ENCODE measurements around the gene SYNGR3. TPM values are rescaled to one million over a fixed set of nuclear protein-coding genes. Genes with fewer than 3 reads are reported as not detected.

The SYNGR3 gene
- total RNA-seq, 2 experiments from 2014 or later = 5.4 to 7.2 TPM

DNA sequence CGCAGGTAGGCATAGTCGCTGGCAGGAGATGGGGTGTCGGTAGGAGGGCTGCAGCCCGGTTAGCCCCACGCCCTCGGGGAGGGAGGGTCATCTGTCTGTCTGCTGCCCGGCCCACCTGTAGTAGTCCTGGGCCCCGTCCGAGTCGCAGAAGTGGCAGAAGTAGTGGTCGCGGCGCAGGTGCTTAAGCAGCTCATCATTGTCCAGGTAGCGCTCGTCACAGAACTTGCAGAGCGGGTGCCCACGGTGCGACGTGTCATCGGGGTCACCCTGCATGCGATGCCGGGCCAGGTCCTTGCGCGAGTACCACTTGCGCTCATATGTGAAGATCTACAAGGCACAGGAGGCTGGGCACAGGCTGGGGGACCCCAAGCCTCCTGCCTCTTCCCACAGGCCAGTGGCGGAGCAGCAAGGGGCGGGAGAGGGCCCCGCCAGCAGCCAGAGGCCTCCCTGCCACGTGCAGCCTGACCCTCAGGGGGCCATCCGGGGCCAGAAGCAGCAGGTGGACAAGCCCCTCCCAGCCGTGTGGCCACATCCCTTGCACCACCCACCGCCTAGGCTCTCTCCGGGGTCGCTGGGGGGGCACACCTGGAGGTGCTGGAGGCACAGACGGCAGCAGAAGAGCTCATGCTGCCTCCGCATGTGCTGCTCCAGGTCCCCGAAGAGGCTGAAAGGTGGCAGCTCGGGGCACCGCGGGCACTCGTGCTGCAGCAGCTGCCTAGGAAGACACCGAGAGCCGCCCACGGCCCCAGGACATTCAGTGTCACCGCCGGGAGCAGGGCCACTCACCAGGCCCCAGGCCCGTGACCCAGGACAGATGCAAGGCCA lies 12.8 kb downstream of the SYNGR3 start:
- H3K4me1 Mint-ChIP-seq (ENCODE audit: low read depth) = peaks cover 26% of the 10 kb centered on the region
- H3K4me3 Mint-ChIP-seq = no peak overlapping the region
- H3K27ac Mint-ChIP-seq = no peak overlapping the region
- intact Hi-C loops (cut with micrococcal nuclease) = no loop called here
- POLR2A ChIA-PET = interaction anchor here (0.9 to 1.9 kb wide), 4 partner anchors 9 to 152 kb away, joined by 3 to 7 read pairs (median 4); partner anchors contain the start of genes RPS2 and TRAF7
- CTCF ChIA-PET = interaction anchor here (1.0 to 4.6 kb wide), 7 partner anchors 7 to 151 kb away, joined by 3 to 34 read pairs (median 12); partner anchors contain the start of genes NPW and PKD1
- H3K9me3 Mint-ChIP-seq = no peaks in the 10 kb centered on the region
- H3K27me3 Mint-ChIP-seq = no peaks in the 10 kb centered on the region
- TF ChIP-seq, protein P1, sequence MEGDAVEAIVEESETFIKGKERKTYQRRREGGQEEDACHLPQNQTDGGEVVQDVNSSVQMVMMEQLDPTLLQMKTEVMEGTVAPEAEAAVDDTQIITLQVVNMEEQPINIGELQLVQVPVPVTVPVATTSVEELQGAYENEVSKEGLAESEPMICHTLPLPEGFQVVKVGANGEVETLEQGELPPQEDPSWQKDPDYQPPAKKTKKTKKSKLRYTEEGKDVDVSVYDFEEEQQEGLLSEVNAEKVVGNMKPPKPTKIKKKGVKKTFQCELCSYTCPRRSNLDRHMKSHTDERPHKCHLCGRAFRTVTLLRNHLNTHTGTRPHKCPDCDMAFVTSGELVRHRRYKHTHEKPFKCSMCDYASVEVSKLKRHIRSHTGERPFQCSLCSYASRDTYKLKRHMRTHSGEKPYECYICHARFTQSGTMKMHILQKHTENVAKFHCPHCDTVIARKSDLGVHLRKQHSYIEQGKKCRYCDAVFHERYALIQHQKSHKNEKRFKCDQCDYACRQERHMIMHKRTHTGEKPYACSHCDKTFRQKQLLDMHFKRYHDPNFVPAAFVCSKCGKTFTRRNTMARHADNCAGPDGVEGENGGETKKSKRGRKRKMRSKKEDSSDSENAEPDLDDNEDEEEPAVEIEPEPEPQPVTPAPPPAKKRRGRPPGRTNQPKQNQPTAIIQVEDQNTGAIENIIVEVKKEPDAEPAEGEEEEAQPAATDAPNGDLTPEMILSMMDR (IDR thresholded peaks at IDR 0.05) = no peak
- no peak for ATAC-seq
- peaks cover 35% of the 10 kb centered on the region for H3K36me3 Mint-ChIP-seq (ENCODE audit: low read depth)
- DNase-seq = no peak

DNA sequence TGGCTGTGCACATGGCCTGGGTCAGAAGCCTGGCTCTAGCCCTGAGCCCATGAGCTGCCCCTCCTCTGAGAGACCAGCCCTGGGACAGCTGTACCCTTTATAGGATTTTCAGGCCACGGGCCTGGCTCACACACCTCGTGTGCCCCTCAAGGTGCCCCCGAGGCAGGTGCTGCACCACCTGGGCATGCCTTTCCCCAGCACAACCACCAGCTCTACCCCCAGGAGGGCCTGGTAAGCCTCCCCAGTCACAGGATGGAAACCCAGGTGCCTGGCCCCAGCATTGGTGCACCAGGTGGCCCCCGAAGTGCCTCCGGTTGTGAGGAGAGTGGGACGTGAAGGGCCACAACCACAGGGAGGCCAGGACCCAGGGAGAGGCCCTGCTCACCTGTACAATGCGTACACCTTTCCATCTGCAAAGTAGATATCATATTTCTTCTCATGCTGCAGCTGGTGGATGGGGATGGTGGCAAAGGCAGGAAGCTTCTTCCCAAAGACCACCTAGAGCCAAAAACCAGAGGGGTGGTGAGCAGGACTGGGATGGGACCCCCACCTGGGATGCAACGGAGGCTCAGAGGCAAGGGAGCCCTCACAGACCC lies 13.6 kb downstream of the SYNGR3 start:
- no peak overlapping the region for H3K27ac Mint-ChIP-seq
- H3K9me3 Mint-ChIP-seq = no peaks in the 10 kb centered on the region
- POLR2A ChIA-PET = interaction anchor here (0.7 to 1.9 kb wide), 7 partner anchors 10 to 249 kb away, joined by 3 to 7 read pairs (median 3); partner anchors contain the start of genes NDUFB10, RPS2 and TRAF7
- H3K27me3 Mint-ChIP-seq = no peaks in the 10 kb centered on the region
- no peak overlapping the region for H3K4me3 Mint-ChIP-seq
- DNase-seq (no peak), ATAC-seq (no peak)
- intact Hi-C loops (cut with micrococcal nuclease) = no loop called here
- TF ChIP-seq, protein P1 (IDR thresholded peaks at IDR 0.05) = no peak
- CTCF ChIA-PET = interaction anchor here (1.0 to 4.6 kb wide), 13 partner anchors 8 to 150 kb away, joined by 3 to 34 read pairs (median 6); partner anchors contain the start of genes NPW and PKD1
- H3K4me1 Mint-ChIP-seq (ENCODE audit: low read depth) = peaks cover 32% of the 10 kb centered on the region
- peaks cover 37% of the 10 kb centered on the region for H3K36me3 Mint-ChIP-seq (ENCODE audit: low read depth)

DNA sequence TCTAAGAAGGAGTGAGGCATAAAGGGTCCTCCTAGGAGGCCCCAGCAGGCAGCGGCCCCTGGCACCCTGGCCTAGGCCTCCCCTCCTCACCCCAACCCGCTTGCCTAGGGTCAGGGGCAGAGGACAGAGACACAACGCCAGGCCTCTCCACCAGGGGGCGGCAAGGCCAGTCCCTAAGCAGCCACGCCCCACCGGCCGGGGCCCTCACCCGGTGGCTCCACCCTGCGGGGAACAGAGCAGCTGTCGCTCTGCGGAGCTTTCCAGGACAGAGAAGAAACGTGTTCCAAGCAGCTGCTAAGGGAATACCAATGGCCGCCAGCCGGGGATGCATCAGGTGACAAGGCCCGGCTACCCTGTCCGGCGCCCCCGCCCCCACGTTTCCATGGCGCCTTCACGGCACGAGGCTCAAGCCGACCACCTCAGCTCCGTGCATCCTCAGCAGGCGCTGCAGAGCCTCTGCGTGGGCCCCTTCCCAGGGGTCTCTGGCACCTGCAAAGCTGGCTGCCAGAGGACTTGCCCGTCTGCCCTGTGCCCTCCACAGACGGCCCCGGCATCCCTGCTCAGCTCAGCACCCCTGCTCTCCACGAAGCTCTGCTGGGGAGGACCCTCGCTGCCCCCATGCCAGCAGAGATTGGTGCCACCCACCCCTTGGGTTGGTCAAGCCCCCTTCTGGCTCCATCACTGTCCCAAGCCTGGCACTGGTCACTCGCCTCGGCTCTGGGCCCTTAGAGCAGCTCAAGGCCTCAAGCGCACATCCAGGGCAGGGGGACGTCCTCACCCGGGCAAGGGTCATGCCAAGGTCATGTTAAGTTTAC lies 14.3 kb downstream of the SYNGR3 start:
- no peak overlapping the region for H3K4me3 Mint-ChIP-seq
- ATAC-seq (peak; percentile 96), DNase-seq (peak; percentile 94)
- H3K4me1 Mint-ChIP-seq (ENCODE audit: low read depth) = peaks cover 37% of the 10 kb centered on the region
- TF ChIP-seq, protein P1 (IDR thresholded peaks at IDR 0.05) = peak; percentile 95
- ChIA-PET POLR2A (interaction anchor here (0.7 to 1.9 kb wide), 10 partner anchors 11 to 248 kb away, joined by 3 to 7 read pairs (median 4); partner anchors contain the start of genes GFER, NDUFB10, NPW and RPS2), CTCF (interaction anchor here (0.6 to 4.6 kb wide), 26 partner anchors 8 to 201 kb away, joined by 3 to 34 read pairs (median 3); partner anchors contain the start of genes GFER, NPW, NTHL1 and PKD1)
- no peaks in the 10 kb centered on the region for H3K9me3 Mint-ChIP-seq
- no peaks in the 10 kb centered on the region for H3K27me3 Mint-ChIP-seq
- no peak overlapping the region for H3K27ac Mint-ChIP-seq
- H3K36me3 Mint-ChIP-seq (ENCODE audit: low read depth) = peaks cover 43% of the 10 kb centered on the region
- intact Hi-C loops (cut with micrococcal nuclease) = no loop called here

DNA sequence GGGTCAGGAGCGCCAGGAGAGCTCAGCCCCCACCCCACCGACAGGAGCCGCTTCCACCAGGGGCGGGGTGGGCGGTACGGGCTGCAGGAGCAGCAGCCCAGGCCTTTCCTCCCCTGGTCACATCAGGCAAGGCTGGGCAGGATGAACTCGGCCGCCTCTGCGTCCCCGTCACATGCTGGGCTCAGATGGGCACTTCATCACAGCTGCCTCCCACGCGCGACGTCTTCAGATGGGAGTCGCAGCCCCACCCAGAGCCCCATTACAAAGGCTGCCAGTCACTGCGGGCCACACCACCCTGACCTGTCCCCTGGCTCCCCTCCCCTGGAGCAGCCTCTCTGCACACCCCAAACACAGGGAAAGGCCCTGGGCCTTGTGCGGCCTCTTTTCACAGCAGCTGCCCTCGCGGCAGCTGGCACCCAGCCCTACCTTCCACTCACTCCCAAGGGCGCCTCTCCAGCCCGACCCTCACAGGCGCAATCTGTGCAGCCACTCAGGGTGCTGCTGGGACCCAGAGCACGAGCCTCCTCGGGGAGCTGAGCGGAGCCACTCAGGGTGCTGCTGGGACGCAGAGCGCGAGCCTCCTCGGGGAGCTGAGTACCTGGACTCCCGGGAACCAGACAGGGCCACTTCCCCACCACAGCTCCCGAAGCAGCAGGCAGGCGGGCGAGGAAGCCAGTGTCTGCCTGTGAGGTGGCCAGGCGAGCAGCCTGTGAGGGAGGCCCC lies 15.2 kb downstream of the SYNGR3 start:
- intact Hi-C loops (cut with micrococcal nuclease) = no loop called here
- H3K27ac Mint-ChIP-seq = no peak overlapping the region

More for the DNA sequence above, 15.2 kb downstream of the SYNGR3 start:
- H3K27me3 Mint-ChIP-seq = no peaks in the 10 kb centered on the region
- no peak for DNase-seq
- POLR2A ChIA-PET = interaction anchor here (1.0 to 1.9 kb wide), 8 partner anchors 9 to 150 kb away, joined by 3 to 7 read pairs (median 5); partner anchors contain the start of genes GFER, NPW, RPS2 and TRAF7
- H3K9me3 Mint-ChIP-seq = no peaks in the 10 kb centered on the region
- peaks cover 43% of the 10 kb centered on the region for H3K36me3 Mint-ChIP-seq (ENCODE audit: low read depth)
- CTCF ChIA-PET = interaction anchor here (1.0 to 4.6 kb wide), 12 partner anchors 9 to 167 kb away, joined by 3 to 34 read pairs (median 7); partner anchors contain the start of genes GFER, NTHL1, PKD1 and TSC2
- ATAC-seq = no peak
- peaks cover 37% of the 10 kb centered on the region for H3K4me1 Mint-ChIP-seq (ENCODE audit: low read depth)
- TF ChIP-seq, protein P1 (IDR thresholded peaks at IDR 0.05) = no peak
- H3K4me3 Mint-ChIP-seq = no peak overlapping the region

All from activated CD8-positive, alpha-beta T cell treated with anti-CD3 and anti-CD28 coated beads for 36 hours (primary cell).